ENCODE measurements around the gene DROSHA. TPM values are rescaled to one million over a fixed set of nuclear protein-coding genes. Genes with fewer than 3 reads are reported as not detected.

DROSHA gene
- polyA plus RNA-seq, 3 donors, result 82.7 to 96.2 (median 96.0) TPM

DNA sequence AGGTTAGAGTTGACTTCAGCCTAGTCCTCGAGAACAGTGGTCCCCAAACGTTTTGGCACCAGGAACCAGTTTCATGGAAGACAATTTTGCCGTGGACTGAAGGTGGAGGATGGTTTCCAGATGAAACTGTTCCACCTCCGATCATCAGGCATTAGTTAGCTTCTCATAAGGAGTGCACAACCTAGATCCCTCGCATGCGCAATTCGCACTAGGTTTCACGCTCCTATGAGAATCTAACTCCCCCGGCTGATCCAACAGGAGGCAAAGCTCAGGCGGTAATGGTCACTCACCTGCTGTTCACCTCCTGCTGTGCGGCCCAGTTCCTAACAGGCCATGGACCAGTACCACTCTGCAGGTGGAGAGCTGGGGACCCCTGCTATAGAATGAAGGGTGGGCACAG, 174.9 kb downstream of the DROSHA start:
- DNase-seq (ENCODE audit: low read depth in 3 of 3, low spot score in 2 of 3), result no peak

- DNase-seq (ENCODE audit: low read depth in 3 of 3, low spot score in 2 of 3), result no peak
Observed at GRCh38 chr5:31355337-31355736, 176.6 kb downstream of the DROSHA start.

Other genes starting within 250 kb of the DROSHA start
- 10 to 100 TPM; 30.9 to 36.3 (median 35.0) TPM for gene C5orf22, start 208 bp upstream of the DROSHA start, polyA plus RNA-seq (ENCODE audit: insufficient read length in 3 of 3)
- gene PDZD2, start 107.0 kb upstream of the DROSHA start, polyA plus RNA-seq (ENCODE audit: insufficient read length in 3 of 3), result 10 to 100 TPM; 16.9 to 20.2 (median 18.3) TPM